ENCODE results near the gene TNPO1.

TNPO1 gene

GRCh38 chr5:72821776-72822175 lies 5.3 kb downstream of the TNPO1 start:
- Histone ChIP-seq H3K27me3 (replicated peaks; ENCODE audit: insufficient read depth, low read length) (no peaks in the 10 kb centered on the region), H3K9me2 (replicated peaks; ENCODE audit: insufficient read depth, low read length) (no peaks in the 10 kb centered on the region), H3K4me3 (ENCODE audit: low read length) (peak overlapping the region; percentile 3; the same call in 1 of the 2 replicates), H3K27ac (ENCODE audit: low read length) (no peak overlapping the region), H3K4me2 (ENCODE audit: low read depth, low read length) (peak overlapping the region; percentile 44), H3K4me1 (ENCODE audit: low read length) (peaks cover 21% of the 10 kb centered on the region), H3K36me3 (replicated peaks; ENCODE audit: insufficient read depth, low read length) (no peaks in the 10 kb centered on the region), H3K9me3 (replicated peaks; ENCODE audit: insufficient read depth, low read length) (no peaks in the 10 kb centered on the region), H2AFZ (ENCODE audit: low read length) (no peak overlapping the region), H3K79me2 (ENCODE audit: low read length) (peaks cover 23% of the 10 kb centered on the region; the same call in 1 of the 2 replicates), H3K9ac (ENCODE audit: low read length) (no peak overlapping the region), H3F3A (ENCODE audit: insufficient read depth, low read length) (peaks cover 10% of the 10 kb centered on the region; the same call in 1 of the 2 replicates), H4K20me1 (ENCODE audit: insufficient read depth, low read length) (no peaks in the 10 kb centered on the region)
- no peak for TF ChIP-seq EZH2phosphoT487 (IDR thresholded peaks at IDR 0.05; ENCODE audit: low read length)
- DNase-seq = no peak

DNA sequence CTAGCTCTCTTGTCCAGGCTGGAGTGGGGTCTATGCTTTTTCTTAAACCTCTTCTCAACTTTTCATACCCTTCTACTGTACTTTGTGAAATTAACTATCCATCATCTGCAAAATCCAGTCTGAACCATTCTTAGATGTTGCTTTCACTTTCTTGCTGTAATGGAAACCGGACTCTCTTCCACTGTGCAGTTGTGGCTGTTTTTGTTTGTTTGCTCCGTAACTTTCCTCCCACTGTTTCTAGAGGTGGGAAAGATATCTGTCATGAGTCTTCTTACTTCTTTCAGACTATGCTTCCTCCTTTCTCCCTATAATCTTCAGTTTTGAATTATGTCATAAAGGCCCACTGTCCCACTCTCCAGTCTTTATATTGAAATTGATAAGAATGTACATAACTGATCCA lies 6.5 kb downstream of the TNPO1 start:
- Histone ChIP-seq H3K9ac (ENCODE audit: low read length) (no peak overlapping the region), H3K4me1 (ENCODE audit: low read length) (peaks cover 18% of the 10 kb centered on the region), H3K9me3 (replicated peaks; ENCODE audit: insufficient read depth, low read length) (no peaks in the 10 kb centered on the region), H3K79me2 (ENCODE audit: low read length) (peaks cover 20% of the 10 kb centered on the region; the same call in 1 of the 2 replicates), H2AFZ (ENCODE audit: low read length) (no peak overlapping the region), H3K4me2 (ENCODE audit: low read depth, low read length) (peak overlapping the region; percentile 44; the same call in 1 of the 2 replicates), H4K20me1 (ENCODE audit: insufficient read depth, low read length) (no peaks in the 10 kb centered on the region), H3K4me3 (ENCODE audit: low read length) (no peak overlapping the region), H3F3A (ENCODE audit: insufficient read depth, low read length) (no peaks in the 10 kb centered on the region), H3K9me2 (replicated peaks; ENCODE audit: insufficient read depth, low read length) (no peaks in the 10 kb centered on the region), H3K36me3 (replicated peaks; ENCODE audit: insufficient read depth, low read length) (no peaks in the 10 kb centered on the region), H3K27ac (ENCODE audit: low read length) (no peak overlapping the region), H3K27me3 (replicated peaks; ENCODE audit: insufficient read depth, low read length) (no peaks in the 10 kb centered on the region)
- DNase-seq = no peak
- TF ChIP-seq EZH2 (optimal IDR thresholded peaks at IDR 0.05; ENCODE audit: low read depth, low read length) (no peak), EZH2phosphoT487 (IDR thresholded peaks at IDR 0.05; ENCODE audit: low read length) (no peak)
- TF ChIP-seq, protein P1, sequence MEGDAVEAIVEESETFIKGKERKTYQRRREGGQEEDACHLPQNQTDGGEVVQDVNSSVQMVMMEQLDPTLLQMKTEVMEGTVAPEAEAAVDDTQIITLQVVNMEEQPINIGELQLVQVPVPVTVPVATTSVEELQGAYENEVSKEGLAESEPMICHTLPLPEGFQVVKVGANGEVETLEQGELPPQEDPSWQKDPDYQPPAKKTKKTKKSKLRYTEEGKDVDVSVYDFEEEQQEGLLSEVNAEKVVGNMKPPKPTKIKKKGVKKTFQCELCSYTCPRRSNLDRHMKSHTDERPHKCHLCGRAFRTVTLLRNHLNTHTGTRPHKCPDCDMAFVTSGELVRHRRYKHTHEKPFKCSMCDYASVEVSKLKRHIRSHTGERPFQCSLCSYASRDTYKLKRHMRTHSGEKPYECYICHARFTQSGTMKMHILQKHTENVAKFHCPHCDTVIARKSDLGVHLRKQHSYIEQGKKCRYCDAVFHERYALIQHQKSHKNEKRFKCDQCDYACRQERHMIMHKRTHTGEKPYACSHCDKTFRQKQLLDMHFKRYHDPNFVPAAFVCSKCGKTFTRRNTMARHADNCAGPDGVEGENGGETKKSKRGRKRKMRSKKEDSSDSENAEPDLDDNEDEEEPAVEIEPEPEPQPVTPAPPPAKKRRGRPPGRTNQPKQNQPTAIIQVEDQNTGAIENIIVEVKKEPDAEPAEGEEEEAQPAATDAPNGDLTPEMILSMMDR (IDR thresholded peaks at IDR 0.05; ENCODE audit: low read length) = no peak

DNA sequence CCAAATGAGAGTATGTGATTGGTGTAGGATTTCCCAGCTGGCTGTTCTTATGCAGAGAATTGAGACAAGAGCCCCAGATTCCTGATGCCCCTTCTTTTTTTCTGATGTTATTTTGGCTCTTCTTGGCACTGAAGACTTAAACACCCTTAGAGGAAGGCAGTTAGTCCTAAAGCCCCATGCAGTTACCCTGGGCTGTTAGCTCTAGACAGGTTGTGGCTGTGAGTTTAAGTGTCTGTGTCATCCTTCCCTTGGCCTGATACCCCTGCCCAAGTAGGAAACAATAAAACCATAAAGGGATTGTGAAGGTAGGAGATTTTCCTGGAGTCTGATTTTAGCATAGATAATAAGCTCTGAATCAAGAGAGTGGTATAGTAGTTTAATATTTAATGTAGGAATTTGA lies 13.2 kb downstream of the TNPO1 start:
- no peak overlapping the region for H3K4me3 ChIP-seq (ENCODE audit: low read length)
- no peak overlapping the region for H3K9ac ChIP-seq (ENCODE audit: low read length)
- H3K9me3 ChIP-seq (replicated peaks; ENCODE audit: insufficient read depth, low read length) = no peaks in the 10 kb centered on the region
- no peaks in the 10 kb centered on the region for H4K20me1 ChIP-seq (ENCODE audit: insufficient read depth, low read length)
- TF ChIP-seq EZH2phosphoT487 (IDR thresholded peaks at IDR 0.05; ENCODE audit: low read length) (no peak), EZH2 (optimal IDR thresholded peaks at IDR 0.05; ENCODE audit: low read depth, low read length) (no peak)
- TF ChIP-seq, protein P1 (IDR thresholded peaks at IDR 0.05; ENCODE audit: low read length) = no peak
- H3K36me3 ChIP-seq (replicated peaks; ENCODE audit: insufficient read depth, low read length) = no peaks in the 10 kb centered on the region
- H3K4me2 ChIP-seq (ENCODE audit: low read depth, low read length) = no peak overlapping the region
- H3F3A ChIP-seq (ENCODE audit: insufficient read depth, low read length) = no peaks in the 10 kb centered on the region
- no peaks in the 10 kb centered on the region for H3K4me1 ChIP-seq (ENCODE audit: low read length)
- no peak overlapping the region for H3K27ac ChIP-seq (ENCODE audit: low read length)
- no peaks in the 10 kb centered on the region for H3K79me2 ChIP-seq (ENCODE audit: low read length)
- no peak for DNase-seq
- H3K27me3 ChIP-seq (replicated peaks; ENCODE audit: insufficient read depth, low read length) = no peaks in the 10 kb centered on the region
- no peaks in the 10 kb centered on the region for H3K9me2 ChIP-seq (replicated peaks; ENCODE audit: insufficient read depth, low read length)
- no peak overlapping the region for H2AFZ ChIP-seq (ENCODE audit: low read length)

DNA sequence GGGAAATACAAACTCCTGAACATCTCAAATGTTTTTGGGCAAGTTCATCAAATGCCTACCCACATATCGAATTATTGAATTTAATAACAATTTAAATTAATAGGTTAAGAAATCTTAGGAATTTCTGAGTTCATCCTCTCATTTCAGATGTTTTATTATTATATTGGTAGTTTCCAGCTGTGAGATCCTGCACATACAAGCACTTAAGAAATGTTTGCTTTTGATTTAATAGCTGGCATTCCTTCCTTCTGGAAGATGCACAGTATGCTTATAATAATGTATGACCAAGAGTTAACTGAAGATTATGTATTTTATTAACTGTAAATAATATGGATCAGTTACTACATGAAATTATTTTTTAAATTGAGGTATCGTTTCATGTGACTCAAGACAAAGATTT lies 13.9 kb downstream of the TNPO1 start:
- Histone ChIP-seq H3F3A (ENCODE audit: insufficient read depth, low read length) (no peaks in the 10 kb centered on the region), H4K20me1 (ENCODE audit: insufficient read depth, low read length) (no peaks in the 10 kb centered on the region), H3K36me3 (replicated peaks; ENCODE audit: insufficient read depth, low read length) (no peaks in the 10 kb centered on the region), H3K9me2 (replicated peaks; ENCODE audit: insufficient read depth, low read length) (no peaks in the 10 kb centered on the region), H3K9ac (ENCODE audit: low read length) (no peak overlapping the region), H3K27me3 (replicated peaks; ENCODE audit: insufficient read depth, low read length) (no peaks in the 10 kb centered on the region), H3K9me3 (replicated peaks; ENCODE audit: insufficient read depth, low read length) (no peaks in the 10 kb centered on the region), H3K4me1 (ENCODE audit: low read length) (no peaks in the 10 kb centered on the region), H3K4me2 (ENCODE audit: low read depth, low read length) (no peak overlapping the region), H2AFZ (ENCODE audit: low read length) (no peak overlapping the region), H3K27ac (ENCODE audit: low read length) (no peak overlapping the region), H3K4me3 (ENCODE audit: low read length) (no peak overlapping the region), H3K79me2 (ENCODE audit: low read length) (no peaks in the 10 kb centered on the region)
- no peak for DNase-seq
- TF ChIP-seq, protein P1 (IDR thresholded peaks at IDR 0.05; ENCODE audit: low read length) = no peak
- no peak for TF ChIP-seq EZH2 (optimal IDR thresholded peaks at IDR 0.05; ENCODE audit: low read depth, low read length)
- TF ChIP-seq EZH2phosphoT487 (IDR thresholded peaks at IDR 0.05; ENCODE audit: low read length) = no peak
